Measurements from ENCODE around the gene ACOT7.

- TF ChIP-seq, protein P1, sequence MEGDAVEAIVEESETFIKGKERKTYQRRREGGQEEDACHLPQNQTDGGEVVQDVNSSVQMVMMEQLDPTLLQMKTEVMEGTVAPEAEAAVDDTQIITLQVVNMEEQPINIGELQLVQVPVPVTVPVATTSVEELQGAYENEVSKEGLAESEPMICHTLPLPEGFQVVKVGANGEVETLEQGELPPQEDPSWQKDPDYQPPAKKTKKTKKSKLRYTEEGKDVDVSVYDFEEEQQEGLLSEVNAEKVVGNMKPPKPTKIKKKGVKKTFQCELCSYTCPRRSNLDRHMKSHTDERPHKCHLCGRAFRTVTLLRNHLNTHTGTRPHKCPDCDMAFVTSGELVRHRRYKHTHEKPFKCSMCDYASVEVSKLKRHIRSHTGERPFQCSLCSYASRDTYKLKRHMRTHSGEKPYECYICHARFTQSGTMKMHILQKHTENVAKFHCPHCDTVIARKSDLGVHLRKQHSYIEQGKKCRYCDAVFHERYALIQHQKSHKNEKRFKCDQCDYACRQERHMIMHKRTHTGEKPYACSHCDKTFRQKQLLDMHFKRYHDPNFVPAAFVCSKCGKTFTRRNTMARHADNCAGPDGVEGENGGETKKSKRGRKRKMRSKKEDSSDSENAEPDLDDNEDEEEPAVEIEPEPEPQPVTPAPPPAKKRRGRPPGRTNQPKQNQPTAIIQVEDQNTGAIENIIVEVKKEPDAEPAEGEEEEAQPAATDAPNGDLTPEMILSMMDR (IDR thresholded peaks at IDR 0.05; ENCODE audit: low read length) = no peak
- no peak for TF ChIP-seq EZH2 (IDR thresholded peaks at IDR 0.05; ENCODE audit: borderline replicate concordance, low read length)
These were observed 140.2 kb downstream of the ACOT7 start for GRCh38 chr1:6253380-6253779.
